NOMO-1 treated with dmso at 0.1 percent for 144 hours (cell line): ENCODE data around the gene MAN2A2.

Source experiments
- DNase-seq: peaks from one replicate; lab custom pipeline; 2025; ENCODE audit not compliant: unreplicated experiment; lab: John Stamatoyannopoulos, UW

Gene MAN2A2

DNA sequence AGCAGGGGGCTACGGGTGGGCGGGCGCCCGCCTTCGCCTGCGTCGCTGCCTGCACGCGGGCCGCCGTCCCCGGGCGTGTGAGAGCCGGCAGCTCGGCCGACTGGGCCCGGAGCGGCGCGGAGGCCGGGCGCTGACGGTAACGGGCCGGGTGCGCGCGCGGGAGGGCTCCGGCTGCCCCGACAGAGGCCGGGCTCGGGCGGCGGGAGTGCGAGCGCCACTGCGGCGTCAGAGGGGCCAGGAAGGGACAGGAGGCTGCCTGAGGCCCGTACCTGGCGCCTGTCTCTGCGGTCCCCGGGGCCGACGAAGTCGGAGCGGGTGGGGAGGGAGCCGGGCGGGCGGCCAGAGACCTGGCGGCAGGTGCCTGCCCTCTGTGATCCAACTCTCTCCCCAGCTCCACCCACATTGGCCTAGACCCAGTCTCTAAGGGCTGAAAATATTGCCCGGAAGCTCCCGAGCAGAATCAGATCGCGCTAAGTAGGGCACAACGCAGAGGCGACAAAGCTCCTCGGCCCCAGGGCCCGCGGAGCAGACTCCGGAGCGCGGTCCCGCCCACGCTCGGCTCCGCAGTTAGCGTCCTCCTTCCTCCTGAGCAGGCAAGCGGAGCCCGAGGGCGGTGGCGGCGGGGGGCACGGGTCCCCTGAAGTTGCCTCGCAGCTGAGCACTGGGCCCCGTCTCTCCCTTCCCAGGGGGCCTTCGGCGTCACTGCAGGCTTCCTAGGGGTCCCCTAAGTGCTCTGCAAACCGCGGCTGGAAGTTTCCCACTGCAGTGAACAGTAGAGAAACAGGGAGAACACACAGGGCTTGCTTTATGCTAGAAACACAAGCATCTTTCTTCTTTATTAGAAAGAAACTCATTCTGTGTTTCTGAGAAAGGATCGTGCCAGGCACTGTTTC lies at the start of gene MAN2A2:
MAN2A2 (plus strand) TSS at position 463 of the 893 bp plus-strand sequence. CDS start 906 bp downstream, outside the sequence.
- peak; percentile 61 for DNase-seq

DNA sequence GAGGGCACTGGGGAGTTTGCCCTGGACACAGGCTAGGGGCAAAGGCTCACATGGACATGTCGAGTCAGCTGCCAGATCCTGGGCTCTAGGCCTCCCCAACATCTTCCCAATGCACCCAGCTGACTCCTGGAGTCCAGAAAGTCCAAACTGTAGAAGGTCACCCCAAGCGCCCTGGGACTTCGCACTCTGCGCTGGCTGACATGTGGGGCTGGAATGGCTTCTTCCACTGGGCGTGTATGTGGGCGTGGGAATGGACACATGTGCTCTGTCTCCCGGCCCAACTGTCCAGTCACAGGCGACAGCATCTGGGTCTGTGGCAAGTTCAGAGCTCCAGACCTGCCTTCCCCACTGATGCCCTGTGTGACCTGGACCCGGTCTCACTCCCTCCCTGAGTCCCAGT lies 48.0 kb upstream of the MAN2A2 start:
- no peak for DNase-seq

DNA sequence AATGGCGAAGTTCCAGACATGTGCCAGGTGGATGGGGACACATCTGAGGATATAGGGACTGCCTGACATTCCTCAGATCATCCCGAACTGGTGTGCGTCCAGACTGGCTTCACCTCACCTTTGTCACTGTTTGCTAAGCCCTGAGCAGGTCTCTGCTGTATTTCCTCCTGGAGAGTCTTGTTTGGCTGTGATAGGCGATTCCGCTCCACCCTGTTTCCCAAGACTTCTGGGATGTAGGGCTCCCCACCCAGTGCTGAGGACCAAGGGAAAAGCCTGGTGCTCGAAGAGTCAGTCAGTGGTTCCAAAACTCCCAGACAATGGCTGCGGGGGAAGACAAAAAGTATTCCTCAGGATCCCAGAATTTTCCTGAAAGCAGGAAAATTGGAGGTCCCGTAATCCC lies 45.8 kb upstream of the MAN2A2 start:
- no peak for DNase-seq

DNA sequence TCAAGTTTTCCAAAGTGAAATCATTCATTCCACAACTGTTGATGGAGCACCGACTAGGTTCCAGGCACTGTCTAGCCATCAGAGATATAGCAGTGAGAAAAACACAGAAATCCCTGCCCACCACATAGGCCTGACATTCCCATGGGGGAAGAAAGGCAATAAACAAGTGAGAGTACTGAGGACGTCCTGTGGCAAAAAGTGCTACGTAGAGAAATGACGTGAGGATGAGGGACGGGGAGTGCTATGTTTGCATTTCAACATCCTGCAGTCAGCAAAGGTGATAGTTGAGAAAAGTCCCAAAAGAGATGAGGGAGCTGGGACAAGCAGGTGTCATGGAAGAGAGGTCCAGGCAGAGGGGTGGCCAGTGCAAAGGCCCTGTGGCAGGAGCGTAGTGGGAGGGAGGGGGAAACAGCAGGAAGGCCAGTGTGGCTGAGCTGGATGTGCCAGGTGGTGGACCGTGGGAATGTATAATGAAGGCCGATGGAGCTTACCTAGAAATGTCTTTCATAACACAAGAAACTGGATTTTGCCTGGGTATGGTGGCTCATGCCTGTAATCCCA lies 45.1 kb upstream of the MAN2A2 start:
- no peak for DNase-seq

DNA sequence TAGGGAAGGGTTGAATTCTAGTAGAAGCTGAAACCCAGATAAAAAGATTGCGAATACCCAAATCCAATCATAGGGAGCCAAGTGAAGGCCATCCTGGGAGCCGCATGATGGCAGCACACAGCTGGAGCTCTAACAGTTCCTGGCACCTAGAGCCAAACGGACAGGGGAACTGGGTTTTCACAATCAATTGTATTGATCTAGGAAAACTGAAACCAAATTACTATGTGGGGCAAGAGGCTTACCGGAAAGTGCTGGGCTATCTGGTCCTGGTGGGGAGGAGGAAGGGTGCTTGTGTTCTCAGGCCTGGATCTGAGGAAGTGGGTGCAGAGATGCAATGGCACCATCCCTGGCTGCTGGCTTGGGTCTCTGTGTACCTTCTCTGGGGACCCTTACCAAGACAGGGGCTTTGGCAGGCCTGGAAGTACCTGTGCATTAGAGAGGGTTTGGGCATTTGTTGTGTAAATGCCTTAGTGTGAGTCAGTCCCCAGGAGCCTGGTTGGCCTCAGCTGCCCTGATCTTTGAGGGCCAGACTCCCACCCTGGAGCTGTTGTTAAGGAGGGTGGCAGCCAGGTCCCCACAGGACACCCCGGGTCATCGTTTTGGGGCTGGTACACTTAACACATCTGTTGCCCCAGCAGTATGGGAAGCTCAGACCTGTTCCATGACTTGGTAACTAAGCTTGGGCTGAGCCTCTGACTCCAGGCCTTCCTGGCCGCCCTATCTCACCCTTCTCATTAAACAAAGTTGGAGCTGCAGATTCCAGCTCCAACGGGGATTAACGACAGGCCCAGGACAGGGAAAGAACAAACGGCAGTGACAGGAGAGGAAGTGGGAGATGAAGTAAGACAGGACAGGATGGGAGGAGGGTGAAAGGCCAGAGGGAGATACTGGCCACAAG lies 43.6 kb upstream of the MAN2A2 start:
- no peak for DNase-seq

DNA sequence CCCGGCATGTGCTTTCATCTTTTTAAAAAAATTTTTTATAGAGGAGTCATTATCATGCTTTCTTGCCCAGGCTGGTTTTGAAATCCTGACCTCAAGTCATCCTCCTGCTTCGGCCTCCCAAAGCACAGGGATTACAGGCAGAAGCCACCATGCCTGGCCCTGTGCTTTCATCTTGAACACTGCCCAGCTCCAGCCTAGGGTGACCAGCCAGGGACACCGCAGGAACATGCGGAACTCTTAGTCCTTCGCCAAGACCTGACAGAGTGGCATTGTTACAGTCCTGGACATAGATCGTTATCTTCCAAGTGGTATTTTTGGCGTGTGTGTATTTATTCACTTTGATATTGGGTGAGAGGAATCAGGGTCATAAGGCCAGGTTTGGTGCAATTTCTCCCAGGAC lies 42.7 kb upstream of the MAN2A2 start:
- no peak for DNase-seq

DNA sequence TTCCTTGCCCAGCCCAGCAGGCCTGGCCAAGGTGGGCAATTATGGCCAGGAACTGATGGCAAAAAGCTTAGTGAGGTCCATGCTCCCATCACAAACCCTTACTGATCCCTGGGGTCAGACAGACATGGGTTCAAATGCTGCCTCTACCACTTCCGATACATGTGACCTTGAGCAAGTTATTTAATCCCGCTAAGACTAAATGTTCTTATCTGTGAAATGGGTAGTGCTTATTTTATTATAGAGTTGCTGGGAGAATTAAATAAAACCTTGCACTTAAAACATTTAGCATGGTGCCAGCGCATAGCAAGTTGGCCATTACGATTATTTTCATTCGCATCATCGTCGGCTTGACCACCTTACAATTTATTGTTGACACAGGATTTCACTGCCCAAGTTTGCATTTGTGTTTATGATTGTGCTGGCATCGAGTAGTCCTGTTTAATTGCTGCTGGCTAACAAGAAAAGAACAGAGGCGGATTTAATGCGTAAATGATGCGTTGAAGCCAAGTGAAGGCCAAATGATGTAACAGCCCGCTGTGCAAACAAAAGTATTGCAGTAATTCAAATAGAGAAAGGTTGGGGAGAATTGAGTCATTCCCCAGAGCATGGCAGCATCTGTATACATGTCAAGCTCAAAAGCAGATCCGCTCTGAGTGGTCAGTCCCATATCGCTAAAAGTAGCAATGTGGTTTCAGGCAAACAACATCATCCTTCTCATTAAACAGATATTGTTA lies 42.0 kb upstream of the MAN2A2 start:
- no peak for DNase-seq

DNA sequence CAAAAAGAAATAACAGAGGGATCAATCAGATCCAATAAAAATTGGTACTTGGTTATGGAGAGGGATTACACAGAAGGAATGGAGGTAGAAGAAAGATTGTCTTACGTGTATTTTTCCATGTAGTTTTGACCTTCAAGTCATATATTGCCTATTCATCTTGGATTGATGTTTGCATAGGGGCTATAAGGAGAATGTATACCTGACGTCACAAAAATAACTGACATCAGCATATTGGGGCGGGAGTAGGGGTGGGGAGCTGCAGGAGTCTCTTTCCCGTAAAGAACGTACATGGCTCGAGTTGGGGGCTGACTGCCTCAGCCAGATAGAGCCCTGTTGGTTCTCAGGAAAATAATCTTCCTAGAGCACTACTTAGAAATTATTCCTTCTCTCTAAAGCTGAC lies 40.6 kb upstream of the MAN2A2 start:
- no peak for DNase-seq

DNA sequence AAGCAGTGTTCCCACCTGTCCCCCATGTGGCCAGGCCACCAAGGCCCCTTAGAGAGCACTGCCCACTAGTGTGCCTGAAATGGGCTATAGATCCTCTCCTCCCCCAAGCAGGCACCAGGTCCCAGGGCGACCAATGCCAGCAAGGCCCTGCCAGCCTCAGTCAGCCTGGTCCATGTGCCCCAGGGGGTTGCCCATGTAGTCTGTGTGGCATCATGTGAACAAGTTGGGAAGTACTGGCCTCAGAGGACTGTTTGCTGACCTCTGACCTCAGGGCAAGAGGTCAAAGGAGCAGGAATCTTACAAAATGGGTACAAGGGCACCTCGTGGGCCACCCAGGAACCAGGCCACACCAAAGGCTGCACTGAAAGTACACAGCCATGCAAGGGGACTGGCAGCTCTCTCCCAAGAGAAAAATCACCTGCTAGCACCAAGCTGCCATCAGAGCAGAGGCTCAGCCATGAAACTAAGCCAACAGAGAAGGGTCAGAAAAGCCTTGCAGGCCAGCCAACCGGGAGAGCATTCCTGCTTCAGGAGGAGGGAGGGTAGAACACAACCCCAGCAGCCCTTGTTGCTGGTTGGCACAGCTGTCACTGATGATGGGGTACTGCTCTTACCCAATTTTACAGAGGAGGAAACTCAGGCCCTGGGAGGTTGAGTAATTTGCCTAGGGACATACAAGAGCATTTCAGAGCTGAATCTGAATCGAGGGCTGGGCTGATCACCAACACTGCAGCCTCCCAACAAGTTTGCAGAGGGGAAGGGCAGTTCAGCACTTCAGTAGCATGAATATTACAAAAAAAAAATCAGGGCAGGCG lies 39.9 kb upstream of the MAN2A2 start:
- peak; percentile 51 for DNase-seq

DNA sequence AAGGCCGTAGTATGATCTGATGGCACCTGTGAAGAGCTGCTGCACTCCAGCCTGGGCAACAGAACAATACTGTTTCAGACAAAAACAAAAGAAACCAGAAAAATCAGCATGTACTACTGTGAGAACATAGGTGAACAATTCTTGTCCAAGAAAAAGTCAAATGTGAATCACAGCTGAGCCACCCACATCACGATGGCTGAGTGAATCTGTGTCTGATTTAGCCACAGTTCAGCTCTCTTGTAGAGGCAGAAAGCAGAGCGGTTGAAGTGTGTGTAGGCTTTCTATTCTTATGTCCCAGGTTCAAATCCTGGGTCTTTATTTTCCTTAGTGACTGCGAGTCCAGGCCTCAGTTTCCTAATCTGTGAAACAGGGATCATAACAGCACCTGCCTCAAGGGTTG lies 39.1 kb upstream of the MAN2A2 start:
- no peak for DNase-seq

DNA sequence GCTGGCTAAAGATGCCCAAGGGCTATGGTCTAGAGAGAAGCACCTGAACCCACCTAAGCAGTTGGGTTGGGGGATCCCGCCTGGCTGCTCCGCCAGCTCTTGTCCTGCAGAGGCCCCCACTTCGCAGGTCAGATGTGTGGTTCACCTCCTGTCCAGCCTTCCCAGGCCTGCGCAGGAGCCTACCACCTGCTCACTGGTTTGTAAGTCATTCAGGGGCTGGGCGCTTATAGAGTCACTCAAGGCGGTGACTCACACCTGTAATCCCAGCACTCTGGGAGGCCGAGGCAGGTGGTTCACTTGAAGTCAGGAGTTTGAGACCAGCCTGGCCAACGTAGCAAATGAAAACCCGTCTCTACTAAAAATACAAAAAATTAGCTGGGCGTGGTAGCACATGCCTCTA lies 38.6 kb upstream of the MAN2A2 start:
- DNase-seq: no peak

DNA sequence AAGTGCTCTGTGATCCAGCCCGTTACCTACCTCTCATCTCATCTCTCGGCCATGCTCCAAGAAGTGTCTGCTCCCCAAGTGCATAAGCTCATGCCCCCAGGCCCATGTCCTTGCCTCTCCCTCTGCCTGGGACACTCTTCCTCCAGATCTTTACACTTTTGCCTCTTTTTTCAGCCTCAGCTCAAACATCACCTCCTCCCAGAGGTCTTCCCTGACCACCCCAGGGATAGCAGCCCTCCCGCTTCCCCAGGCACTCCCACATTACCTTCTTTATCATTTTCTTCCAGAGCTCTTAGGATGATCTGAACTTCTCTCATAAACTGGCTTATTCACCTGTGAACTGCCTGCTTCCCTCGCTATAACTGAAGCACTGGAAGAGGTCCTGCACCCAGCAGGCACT lies 37.4 kb upstream of the MAN2A2 start:
- DNase-seq: no peak

DNA sequence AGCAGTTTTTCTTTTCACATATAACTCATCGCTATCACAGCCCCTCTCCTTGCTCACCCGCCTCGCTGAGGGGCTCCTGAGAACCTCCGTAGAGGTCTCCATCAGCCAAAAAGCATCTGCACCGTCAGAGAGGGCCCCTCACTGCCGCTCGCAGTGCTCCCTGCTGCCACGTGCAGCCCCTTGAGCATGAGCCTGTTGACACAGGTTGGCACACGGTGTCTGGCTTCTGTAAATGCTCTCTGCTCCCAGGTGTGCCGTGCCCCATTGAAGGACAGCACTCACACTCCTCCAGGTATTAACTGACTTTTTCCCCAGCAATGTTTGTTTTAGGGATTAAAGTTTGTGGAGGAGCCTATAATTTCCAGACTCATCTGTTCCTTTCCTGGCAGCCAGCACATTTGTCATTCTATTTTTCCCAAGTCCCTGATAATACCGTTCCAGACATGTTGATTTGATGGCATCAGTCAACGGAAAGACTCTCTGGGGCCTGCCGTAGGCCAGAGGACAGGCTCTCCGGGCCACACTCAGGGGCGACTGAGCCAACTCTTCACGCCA lies 36.9 kb upstream of the MAN2A2 start:
- no peak for DNase-seq

DNA sequence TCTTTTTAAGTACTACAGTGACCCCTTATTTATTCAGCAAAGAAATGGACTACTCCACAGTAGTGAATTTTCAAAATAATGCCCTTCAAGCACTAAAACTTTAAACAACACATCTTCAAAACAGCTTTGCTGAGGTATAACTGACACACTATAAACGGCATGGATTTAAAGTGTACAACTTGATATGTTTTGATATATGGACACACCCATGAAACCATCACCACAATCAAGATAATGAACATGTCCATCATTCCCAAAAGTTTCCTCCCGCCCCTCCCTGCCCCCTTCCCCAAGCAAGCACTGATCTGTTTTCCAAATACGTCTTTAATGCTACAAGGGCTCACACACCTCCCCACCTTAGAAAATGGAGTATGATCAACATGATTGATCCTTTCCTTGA lies 36.3 kb upstream of the MAN2A2 start:
- DNase-seq: no peak

DNA sequence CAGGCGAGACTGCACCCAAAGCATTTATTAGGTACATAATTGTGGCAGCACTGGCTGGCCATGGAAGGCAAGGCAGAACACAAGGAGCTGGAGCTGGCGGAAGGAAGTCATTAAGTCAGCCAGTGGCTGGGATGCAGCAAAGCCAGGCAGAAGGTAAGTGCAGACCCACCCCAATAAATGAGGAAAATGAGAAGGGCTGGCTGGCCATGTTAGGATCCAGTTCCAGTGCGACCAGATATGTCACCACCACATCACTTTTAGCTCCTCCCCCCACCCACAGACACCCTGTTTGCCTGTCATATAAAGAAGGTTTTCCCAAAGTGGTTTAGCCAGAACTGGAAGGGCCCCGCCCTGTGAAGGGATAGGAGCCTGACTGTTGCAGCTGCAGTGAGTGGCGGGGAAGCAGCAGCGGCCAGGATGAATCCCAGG lies 34.8 kb upstream of the MAN2A2 start, which contains the start of gene FURIN:
FURIN (plus strand) TSS at position 328 of the 429 bp plus-strand sequence. CDS start 7,153 bp downstream, outside the sequence.
- DNase-seq: no peak

DNA sequence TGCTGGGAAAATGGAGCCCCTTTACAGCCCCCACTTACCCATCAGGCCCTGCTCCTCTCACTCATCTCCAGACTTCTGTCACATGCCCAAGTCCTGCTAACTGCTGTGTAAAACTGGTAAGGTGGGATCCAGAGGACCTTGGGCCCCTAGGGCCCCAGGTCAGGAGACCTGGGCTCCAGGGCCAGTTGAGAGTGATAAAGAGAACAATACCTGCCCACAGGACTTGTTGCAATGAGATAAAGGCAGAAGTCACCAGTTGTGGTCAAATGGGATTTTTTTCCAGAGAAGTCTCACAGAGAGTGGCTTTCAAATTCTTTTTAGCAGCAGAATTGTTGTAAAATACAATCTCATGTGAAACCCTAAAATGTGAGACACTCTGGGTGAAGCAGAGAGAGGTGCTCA lies 34.0 kb upstream of the MAN2A2 start:
- no peak for DNase-seq

DNA sequence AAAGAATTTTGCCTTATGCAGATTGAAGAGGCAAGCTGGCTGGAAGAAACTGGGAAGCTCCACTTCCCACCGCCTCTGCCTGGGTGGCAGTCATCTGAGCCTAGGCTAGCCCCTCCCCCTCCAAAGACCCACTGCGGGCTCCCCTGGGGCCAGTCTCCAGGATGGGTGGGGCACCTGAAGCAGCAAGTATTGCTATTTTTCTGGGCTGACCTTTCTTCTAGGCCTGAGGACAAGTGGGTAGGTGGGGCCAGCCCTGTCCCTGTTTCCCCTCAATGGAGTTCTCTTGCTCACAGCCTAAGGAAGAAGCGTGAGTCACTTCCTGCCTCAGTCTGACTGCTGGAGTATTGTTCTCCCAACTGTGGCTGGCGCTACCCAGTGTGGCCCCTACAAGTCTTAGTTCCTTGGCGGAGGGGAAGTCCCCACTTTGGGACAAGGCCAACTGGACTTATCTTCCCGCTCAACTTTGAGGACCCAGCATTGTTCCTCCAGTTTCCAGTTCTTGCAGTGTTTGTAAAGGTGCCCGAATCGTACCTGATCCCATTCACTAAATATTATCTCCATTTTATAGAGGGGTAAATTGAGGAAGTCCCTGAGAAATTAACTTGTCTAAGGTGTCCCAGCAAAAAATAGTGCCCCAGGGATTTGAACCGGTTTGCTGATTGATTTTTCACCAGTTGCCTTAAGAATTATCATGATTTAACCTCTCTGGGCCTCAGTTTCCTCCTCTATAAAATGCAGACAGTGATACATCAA lies 33.3 kb upstream of the MAN2A2 start:
- DNase-seq: peak; percentile 45

DNA sequence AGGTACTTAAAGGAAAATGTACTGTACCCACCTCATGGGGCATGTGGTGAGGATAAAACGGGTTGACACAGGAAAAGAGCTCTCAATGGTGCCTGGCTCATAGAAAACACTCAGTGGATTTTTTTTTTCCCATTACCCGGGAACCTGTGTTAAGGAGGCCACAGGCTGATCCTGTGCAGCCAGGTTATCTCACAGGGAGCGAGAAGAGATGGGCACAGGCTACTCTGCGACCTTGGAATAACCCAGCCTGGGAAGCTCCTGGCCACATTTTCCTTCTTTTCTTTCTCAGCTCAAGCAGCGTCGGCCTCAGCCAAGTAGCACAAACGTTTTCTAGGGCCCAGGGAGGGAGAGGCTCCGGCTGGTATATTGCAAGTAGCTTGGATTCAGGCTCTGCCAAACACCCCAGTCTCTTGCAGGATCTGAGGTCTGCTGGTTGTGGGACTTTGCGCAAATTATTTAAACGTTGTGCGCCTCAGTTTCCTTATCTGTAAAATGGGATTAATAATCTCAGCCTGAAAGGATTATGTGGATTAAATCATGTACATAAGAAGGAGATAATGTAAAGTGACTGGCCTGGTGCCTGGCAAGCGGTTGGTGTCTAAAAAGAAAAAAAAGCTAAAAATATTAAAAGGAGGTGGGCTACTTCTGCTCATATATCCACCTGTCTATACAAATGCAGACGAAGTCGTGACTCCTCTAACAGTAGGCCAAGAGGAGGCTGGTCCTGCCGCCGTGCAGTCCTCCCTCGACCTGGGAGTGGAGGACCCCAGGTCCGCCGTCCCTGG lies 32.6 kb upstream of the MAN2A2 start:
- DNase-seq: no peak
